Fibroblast of the aortic adventitia (primary cell): Measurements from ENCODE around the gene CD69. TPM values are rescaled to one million over a fixed set of nuclear protein-coding genes. Genes with fewer than 3 reads are reported as not detected.
"Not testable (repeated sequence)": the region's sequence is repeated elsewhere in the genome, so short reads cannot be mapped to it uniquely, and the experiment has no call there.

Source experiments
- DNase-seq: peaks from one replicate; pipeline ENCODE4 v3.0.0-alpha.2; 2010; ENCODE audit warnings: low read depth
- H3K4me3 ChIP-seq: 2 replicates; pipeline ENCODE4 v1.5.1; 2011; ENCODE audit warnings: low read depth, mild to moderate bottlenecking, control low read depth, low read length, moderate library complexity
- CTCF ChIP-seq: IDR thresholded peaks from 2 replicates; pipeline ENCODE4 v1.5.1; 2011; ENCODE audit warnings: mild to moderate bottlenecking, low read length, control low read depth, inconsistent platforms; ENCODE audit not compliant: insufficient read depth
- total RNA-seq: library from RNA; depleted of rRNA; stranded (reverse); fragments of >200 nt; gene quantifications from 2 replicates; pipeline ENCODE4 v1.2.3, GENCODE V29; 2012; ENCODE audit warnings: low replicate concordance

CD69 gene
- total RNA-seq, 1 donor = not detected

- TF ChIP-seq CTCF = peak; percentile 82
- peak; percentile 67 for DNase-seq
- H3K4me3 ChIP-seq = no peak overlapping the region
Observed at GRCh38 chr12:9750276-9751203, 10.2 kb downstream of the CD69 start.

- DNase-seq = no peak
- no peak for TF ChIP-seq CTCF
- no peak overlapping the region for H3K4me3 ChIP-seq
Observed at GRCh38 chr12:9749640-9750039, 11.1 kb downstream of the CD69 start.

- no peak for TF ChIP-seq CTCF
- DNase-seq = no peak
- no peak overlapping the region for H3K4me3 ChIP-seq
Observed at GRCh38 chr12:9745199-9745598, 15.5 kb downstream of the CD69 start.

- H3K4me3 ChIP-seq = no peak overlapping the region
- no peak for DNase-seq
- TF ChIP-seq CTCF = no peak
Observed at GRCh38 chr12:9742661-9743060, 18.0 kb downstream of the CD69 start.

- DNase-seq = no peak
- no peak overlapping the region for H3K4me3 ChIP-seq
- TF ChIP-seq CTCF = no peak
Observed at GRCh38 chr12:9741726-9742125, 19.0 kb downstream of the CD69 start.

GRCh38 chr12:9740106-9740750, 20.5 kb downstream of the CD69 start:
- TF ChIP-seq CTCF = no peak
- H3K4me3 ChIP-seq = no peak overlapping the region
- no peak for DNase-seq

GRCh38 chr12:9739404-9740105, 21.1 kb downstream of the CD69 start:
- peak overlapping the region; percentile 22 for H3K4me3 ChIP-seq

GRCh38 chr12:9738905-9739304, 21.8 kb downstream of the CD69 start:
- not testable (repeated sequence) for DNase-seq, H3K4me3 ChIP-seq

More at GRCh38 chr12:9739404-9740105, 21.1 kb downstream of the CD69 start:
- DNase-seq = not testable (repeated sequence)
